ENCODE data around the gene EIF2S3B.
"Not testable (repeated sequence)": the region's sequence is repeated elsewhere in the genome, so short reads cannot be mapped to it uniquely, and the experiment has no call there.

Gene EIF2S3B

DNA sequence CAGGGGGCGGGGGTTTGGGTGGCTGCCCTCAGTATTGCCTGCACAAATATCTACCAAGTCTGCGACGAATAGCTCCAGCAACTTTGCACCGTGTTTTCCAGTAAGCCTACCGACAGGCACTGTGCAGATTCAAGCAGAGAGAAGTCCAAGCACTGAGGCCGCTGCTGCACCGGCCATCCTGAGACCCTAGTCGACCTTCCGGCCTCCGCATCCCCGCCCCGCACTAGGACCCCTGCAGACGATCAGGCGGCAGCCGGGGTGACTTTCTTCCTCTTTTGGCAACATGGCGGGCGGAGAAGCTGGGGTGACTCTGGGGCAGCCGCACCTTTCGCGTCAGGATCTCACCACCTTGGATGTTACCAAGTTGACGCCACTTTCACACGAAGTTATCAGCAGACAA is at the start of gene EIF2S3B:
TSS of gene EIF2S3B (plus strand) at position 271 of the 400 bp plus-strand sequence. CDS start at position 284, 13 bp downstream.
- no peak for DNase-seq

DNA sequence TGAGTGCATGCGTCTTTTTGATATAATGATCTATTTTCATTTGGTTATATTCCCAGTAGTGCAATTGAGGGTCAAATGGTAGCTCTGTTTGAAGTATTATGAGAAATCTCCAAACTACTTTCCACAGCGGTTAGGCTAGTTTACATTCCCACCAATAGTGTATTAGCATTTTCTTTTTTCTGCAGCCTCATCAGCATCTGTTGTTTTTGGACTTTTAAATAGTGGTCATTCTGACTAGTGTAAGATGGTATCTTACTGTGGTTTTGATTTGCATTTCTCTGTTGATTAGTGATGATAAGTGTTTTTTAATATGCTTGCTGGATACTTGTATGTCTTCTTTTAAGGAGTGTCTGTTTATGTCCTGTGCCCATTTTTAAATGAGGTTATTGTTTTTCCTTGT is 48.8 kb upstream of the EIF2S3B start:
- no peak for DNase-seq

DNA sequence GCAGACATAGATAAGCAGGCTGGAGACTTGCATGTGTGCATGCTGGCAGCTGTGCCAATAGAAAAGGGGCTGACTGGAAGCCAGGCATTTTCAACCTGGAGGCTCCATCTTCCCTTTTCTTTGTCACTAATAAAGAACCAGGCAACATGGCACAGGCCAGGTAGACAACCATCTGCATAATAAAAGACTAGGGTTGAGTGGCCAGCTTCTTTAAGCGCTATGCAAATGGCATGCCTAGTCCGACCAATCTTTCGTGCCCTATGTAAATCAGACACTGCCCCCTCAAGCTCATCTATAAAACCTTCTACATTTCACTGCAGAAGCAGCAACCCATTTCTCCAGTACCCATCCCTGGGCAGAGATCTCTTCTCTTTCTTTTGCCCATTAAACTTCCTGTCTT is 47.9 kb upstream of the EIF2S3B start:
- no peak for DNase-seq

DNA sequence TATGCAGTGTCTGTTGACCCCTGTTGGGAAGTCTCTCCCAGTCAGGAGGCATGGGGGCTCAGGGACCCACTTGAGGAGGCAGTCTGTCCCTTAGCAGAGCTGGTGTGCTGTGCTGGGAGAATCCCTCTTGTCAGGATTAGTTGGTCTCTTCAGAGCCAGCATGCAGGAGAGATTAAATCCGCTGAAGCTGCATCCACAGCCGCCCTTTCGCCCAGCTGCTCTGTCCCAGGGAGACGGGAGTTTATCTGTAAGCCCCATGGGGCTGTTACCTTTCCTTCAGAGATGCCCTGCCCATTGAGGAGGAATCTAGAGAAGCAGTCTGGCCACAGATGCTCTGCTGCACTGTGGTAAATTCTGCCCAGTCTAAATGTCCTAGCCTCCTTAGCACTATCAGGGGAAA is 39.4 kb upstream of the EIF2S3B start:
- DNase-seq, result no peak

DNA sequence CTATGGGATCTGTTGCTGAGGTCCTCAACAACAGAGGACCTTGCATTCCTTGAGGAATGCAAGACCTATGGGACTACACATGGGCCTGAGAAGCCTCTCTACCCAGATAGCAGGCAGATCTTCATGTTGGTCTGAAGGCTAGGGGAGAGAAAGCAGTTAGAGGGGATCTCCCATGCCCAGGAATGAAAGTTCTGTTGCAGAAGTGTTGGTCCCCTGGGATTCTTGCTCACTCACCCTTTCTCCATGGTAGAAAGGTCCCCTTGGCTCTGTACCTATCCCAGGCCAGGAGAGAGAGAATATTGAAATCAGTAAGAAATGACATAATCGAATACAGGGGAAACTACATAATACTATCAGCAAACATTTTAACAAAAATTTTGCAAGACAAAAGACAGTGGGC is 36.0 kb upstream of the EIF2S3B start:
- DNase-seq, result no peak

DNA sequence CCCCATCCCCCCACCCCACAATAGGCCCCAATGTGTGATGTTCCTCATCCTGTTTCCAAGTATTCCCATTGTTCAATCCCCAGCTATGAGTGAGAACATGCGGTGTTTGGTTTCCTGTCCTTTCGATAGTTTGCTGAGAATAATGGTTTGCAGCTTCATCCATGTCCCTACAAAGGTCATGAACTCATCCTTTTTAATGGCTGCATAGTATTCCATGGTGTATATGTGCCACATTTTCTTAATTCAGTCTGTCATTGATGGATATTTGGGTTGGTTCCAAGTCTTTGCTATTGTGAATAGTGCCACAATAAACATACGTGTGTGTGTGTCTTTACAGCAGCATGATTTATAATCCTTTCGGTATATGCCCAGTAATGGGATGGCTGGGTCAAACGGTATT is 32.9 kb upstream of the EIF2S3B start:
- DNase-seq, result not testable (repeated sequence)

DNA sequence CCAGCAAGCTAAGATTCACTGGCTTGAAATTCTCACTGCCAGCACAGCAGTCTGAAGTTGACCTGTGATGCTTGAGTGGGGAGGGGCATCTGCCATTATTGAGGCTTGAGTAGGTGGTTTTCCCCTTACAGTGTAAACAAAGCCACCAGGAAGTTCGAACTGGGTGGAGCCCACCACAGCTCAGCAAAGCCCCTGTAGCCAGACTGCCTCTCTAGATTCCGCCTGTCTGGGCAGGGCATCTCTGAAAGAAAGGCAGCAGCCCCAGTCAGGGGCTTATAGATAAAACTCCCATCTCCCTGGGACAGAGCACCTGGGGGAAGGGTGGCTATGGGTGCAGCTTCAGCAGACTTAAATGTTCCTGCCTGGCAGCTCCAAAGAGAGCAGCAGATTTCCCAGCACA is 23.8 kb upstream of the EIF2S3B start:
- DNase-seq, result not testable (repeated sequence)

DNA sequence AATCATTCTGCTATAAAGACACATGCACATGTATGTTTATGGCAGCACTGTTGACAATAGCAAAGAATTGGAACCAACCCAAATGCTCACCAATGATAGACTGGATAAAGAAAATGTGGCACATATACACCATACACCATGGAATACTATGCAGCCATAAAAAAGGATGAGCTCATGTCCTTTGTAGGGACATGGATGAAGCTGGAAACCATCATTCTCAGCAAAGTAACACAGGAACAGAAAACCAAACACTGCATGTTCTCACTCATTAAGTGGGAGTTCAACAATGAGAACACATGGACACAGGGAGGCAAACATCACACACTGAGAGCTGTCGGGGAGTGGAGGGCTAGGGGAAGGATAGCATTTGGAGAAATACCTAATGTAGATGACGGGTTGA is 18.4 kb upstream of the EIF2S3B start:
- DNase-seq, result not testable (repeated sequence)

DNA sequence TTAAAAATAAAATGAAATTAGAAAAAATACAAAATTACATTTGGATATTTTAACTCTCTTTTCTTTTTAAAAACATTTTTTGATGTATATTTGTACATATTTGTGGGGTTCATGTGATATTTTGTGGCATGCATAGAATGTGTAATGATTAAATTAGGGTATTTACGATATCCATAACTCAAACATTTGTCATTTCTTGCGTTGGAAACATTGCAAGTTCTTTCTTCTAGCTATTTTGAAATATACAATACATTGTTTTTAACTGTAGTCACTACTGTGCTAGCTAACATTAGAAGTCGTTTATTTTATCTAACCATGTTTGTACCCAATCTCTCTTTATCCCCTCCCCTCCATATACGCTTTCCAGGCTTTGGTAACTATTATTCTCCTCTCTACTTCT is 13.9 kb upstream of the EIF2S3B start:
- DNase-seq, result no peak

DNA sequence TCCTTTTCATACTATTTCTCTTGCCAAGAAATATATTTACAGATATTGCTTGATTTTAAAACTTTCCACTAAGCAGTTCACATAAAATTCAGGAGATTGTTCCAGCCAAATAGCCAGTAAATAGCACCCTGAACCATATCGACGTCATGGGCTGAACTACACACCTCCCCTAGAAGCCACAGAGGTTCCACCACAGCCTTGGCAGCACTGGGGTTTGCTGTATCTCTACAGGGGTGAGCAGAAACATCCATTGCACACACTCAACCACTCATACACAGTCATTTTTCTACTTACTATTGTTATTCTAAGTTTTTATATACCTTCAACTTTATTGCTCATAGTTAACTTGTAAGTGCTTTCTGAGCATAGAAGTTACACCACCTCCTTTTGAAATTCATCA is 8.1 kb upstream of the EIF2S3B start:
- no peak for DNase-seq

DNA sequence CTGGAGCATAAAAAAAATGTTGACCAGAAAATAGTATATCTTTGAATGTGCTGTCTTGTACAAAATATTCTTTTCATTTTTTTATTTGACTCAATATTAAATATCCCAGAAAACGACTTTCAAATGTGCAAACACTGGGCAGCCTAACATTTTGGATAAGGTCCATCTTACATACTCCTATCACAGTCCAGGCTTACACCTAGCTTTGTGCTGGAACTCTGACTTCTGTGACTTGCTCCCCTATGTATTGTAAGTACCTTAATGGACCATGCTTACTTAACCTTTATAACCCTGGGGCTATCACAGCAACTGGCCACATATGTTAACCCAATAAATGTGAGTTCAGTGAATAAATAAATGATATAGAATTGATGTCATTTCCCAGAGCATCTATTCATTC is 7.6 kb upstream of the EIF2S3B start:
- no peak for DNase-seq

DNA sequence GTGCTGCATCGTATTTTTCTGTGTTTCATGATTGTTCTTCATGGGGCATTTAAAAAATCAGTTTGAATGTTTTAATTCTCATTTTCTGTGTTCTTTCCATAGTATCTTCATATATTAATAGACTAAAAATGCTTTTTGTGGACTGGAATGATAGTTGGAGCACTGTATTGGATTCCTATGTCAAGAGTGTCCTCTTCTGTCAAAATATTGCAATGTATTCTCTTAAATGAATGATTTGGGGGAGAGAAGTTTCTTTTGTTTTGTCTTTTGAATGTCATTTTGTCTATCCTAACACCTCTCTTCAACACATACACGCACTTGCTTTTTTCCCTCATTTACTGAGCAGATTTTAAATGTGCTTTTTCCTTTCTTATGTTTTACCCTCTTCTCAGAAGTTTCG is 4.7 kb upstream of the EIF2S3B start:
- DNase-seq, result no peak

DNA sequence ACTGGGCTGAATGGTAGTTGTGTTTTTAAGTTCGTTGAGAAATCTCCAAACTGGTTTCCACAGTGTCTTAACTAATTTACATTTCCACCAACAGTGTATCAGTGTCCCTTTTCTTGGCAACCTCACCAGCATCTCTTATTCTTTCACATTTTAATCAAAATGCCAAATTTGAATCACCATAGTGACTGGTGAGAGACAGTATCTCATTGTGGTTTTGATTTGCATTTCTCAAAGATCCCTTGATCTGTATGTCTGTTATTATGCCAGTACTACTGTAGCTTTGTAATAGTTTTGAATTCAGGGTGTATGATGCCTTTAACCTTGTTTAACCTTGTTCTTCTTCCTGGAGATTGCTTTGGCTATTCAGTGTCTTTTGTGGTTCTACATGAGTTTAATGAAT is 2.2 kb upstream of the EIF2S3B start:
- no peak for DNase-seq

DNA sequence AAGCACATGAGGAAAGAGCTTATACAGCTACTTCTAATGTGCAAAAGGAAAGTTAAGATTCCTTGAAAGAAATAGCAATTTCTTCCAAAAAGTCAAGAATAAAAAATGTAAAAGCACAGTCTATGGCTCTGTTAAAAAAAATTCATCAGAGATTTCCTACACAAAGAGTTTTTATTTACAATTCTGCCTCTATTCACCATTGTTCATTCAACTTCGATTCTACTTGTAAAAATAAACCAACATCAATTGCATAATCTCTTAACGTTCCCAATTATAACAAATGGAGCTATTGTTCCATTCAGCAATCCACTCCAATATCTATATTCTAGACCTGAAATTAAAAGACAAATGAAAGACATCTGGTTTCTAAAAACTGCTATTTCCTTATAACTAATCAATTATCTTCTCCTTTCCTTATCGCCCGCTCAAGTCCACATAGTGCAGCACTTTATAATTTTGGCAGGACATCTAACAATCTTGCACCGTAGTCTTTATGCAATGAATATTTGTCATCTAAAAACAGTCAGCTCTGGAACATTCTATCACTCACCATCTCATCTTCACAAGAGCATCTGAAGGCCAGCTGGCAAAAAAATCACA is 6.2 kb downstream of the EIF2S3B start:
- DNase-seq, result no peak

DNA sequence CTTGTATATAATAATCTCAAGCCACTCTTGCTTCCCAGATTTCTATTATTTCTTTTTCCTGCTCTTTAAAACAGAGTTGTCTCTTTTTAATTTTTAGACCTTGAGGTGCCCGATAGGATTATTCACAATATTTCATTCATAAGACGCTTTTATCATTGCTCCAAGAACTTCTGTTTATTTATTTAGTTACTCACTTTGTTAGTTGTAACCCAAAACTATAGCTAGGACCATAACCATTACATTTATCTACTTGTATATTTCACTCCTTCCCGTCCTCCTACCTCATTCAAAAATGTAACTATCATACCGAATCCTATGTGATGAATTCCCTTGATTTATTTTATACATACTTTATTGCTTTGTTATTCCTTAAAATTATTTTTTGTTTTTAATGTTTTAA is 7.1 kb downstream of the EIF2S3B start:
- DNase-seq, result no peak

DNA sequence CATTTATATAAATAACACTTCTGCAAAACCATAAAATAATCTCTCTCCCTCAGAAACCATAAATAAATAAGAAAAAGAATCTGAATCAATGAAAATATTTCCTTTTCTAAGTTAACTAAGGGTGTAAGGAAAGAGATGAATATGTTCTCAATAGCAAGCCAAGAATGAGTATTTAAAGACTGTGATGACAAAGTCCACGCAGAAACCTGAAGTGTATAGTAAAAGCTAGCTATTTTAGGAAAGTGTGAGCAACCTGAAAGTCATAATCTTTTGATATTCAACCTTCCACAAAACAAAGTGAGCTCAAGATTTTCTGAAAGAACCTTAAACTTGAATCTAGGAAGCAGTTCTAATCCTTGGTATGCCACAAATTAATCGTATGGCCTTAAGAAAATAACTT is 15.9 kb downstream of the EIF2S3B start:
- DNase-seq, result no peak

DNA sequence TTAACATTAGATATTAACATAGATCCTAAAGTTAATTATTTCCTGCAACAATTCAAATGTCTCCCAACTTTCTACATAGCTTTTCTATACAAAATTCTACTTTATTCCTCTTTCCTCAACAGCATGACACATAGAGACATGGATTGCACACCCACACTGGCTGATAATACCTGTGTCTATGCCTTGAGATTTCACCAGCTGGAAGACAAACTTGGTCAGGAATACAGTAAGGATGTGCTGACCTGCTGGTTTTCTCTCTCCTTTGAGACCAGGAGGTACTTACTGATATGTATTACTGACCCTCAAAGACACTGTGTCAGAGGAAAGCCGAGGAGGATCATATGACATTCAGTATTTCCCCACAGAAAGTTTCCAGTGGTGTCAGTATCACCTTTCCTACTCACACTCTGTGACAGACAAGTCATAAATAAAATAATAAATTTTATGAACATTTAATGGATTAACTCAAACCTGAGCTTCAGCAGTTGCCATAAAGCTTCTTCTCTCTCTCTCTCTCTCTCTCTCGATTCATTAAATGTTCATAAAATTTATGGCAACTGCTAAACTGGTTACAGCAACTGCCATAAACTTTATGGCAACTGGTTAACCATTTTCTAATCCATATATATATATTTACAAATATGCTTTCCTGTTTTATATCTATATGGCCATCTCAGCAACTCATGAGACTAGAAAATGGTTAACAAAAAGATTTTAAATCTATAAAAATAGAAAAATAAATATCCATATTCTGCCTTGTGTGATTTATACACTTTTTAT is 22.7 kb downstream of the EIF2S3B start:
- DNase-seq, result no peak

DNA sequence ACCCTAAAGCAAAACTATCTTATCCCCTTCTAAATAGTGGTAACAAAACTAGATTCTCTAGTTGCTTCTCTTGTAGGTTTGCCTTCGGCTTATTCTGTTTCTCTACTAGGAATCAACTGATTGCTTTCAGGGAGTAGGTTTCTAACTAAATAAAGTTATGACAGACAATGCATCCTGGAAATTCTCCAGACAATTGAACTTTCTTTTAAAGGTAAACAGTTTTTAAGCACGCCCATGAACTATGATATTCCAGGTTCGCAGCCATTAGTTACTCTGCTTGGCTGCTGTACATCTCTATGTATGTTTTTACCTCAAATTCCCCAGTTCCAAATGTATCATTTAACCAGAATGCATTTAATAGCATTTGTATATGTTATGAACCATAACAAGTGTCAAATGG is 23.9 kb downstream of the EIF2S3B start:
- DNase-seq, result no peak

DNA sequence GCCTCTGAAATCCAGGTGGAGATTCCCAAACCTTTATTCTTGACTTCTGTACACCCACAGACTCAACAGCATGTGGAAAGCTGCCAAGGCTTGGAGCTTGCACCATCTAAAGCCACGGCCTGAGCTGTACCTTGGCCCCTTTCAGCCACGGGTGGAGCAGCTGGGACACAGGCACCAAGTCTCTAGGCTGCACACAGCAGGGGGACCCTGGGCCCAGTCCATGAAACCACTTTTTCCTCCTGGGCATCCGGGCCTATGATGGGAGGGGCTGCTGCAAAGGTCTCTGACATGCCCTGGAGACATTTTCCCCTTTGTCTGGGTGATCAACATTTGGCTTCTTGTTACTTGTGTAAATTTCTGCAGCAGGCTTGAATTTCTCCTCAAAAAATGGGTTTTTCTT is 32.0 kb downstream of the EIF2S3B start:
- DNase-seq, result no peak

DNA sequence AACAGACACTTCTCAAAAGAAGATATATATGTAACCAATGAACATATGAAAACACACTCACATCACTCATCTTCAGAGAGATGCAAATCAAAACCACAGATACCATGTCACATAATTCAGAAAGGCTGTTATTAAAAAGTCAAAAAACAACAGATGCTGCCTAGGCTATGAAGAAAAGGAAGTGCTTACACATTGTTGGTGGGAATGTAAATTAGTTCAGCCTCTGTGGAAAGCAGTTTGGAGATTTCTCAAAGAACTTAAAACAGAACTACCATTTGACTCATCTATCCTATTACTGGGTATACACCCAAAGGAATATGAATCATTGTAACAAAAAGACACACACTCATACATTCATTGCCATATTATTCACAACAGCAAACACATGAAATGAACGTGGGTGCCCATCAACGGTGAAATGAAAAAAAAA is 35.1 kb downstream of the EIF2S3B start:
- no peak for DNase-seq

DNA sequence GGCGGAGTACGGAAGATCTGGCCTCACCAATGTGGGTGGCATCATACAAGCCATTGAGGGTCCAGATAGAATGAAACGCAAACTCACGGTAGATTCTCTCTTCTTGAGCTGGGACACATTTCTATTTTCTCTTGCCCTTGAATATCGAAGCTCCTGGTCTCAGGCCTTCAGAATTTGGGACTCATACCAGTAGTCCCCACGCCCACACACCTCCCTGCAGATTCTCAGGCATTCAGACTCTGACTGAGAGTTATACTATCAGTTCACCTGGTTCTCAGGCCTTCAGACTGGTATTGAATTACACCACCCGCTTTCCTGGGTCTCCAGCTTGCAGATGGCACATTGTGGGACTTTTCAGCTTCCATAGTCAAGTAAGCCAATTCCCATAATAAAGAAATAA is 37.8 kb downstream of the EIF2S3B start:
- no peak for DNase-seq

DNA sequence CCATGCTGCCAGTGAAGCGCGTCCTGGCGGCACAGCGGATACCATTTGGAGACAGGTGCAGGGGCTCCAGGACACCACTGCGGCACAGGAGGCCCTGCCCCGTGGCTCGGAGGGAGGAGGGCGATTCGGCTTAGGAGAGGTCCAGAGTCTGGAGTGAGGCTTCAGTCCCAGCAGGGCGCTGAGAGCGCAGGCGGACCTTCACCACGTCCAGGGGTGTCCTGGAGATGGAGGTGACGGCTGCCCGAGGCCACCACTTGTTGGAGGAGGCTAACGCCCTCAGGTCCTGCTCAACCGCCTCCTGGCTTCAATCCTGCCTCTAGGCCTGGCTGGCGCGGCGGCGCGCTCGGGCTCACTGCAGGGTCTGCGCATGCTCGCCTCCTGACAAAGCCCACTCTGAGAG is 45.7 kb downstream of the EIF2S3B start:
- no peak for DNase-seq

DNA sequence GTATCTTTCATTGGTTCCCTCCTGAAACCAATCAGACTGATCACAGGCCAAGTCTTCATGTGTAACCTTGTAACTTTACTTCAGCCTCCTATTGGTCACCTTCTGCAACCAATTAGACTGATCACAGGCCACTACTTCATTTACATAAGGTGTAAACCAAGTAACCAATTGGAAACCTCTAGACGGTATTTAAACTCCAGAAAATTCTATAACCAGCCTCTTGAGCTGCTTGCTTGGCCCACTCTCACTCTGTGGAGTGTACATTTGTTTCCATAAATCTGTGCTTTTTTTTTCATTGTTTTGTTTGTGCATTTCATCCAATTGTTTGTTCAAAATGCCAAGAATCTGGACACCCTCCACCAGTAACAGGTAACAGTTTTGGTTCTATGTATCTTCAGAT is 47.5 kb downstream of the EIF2S3B start:
- no peak for DNase-seq

DNA sequence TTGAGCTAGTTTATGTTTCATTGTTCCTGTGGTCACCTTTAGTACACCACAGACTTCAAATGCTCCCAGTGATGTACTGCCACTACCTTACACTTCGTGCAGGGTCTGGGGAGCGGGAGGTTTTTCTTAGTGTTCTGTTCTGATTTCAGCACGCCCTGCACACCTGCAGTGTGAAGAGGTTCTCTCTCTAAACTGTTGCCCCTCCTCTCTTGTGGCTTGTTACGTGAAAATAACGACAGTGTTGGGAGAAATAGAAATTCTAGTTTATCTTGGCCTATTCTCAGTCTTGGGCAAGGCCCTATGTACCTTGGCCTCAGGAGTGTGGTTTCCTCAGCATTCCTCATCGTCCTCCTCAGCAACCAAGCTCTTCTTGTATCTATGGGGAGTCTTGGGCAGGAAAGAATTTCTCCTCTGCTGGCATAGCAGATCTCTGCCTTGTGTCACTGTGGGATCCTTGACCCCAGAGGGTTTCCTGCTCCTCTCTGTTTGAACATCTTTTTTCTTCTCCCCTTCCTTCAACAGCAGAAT is 48.6 kb downstream of the EIF2S3B start:
- DNase-seq, result no peak

Measured in NCI-H345 (cell line).